Frontal cortex (tissue), 4 donors: ENCODE results near the gene TRAF1. TPM values are rescaled to one million over a fixed set of nuclear protein-coding genes. Genes with fewer than 3 reads are reported as not detected.

Experiments
- DNase-seq, 2 donors: peaks; one replicate each; pipeline ENCODE4 v3.0.0; 2012; ENCODE audit warnings: low spot score in 2 of 2
- FAIRE-seq: peaks from 2 replicates; lab custom pipeline; 2012; peaks lifted over from hg19 to GRCh38; lab: Jason Lieb, UNC
- total RNA-seq: library from RNA; depleted of rRNA; stranded (reverse); fragments of >200 nt; gene quantifications from one replicate; pipeline ENCODE4 v1.2.3, GENCODE V29; 2014
- donor health status: control.
- donor health status: control.
- donor health status: control.

Gene TRAF1
- total RNA-seq, 1 donor from 2014 or later, result 1.6 TPM

- DNase-seq (no peak), FAIRE-seq (no peak)
Observed at GRCh38 chr9:120942186-120943001, 15.8 kb upstream of the TRAF1 start.

GRCh38 chr9:120941046-120941770, 14.6 kb upstream of the TRAF1 start:
- no peak for DNase-seq
- no peak for FAIRE-seq

GRCh38 chr9:120940573-120940972, 14.0 kb upstream of the TRAF1 start:
- no peak for DNase-seq
- no peak for FAIRE-seq

- FAIRE-seq (no peak), DNase-seq (no peak)
Observed at GRCh38 chr9:120938851-120939250, 12.3 kb upstream of the TRAF1 start.

- FAIRE-seq (no peak), DNase-seq (no peak)
Observed at GRCh38 chr9:120937596-120937995, 11.0 kb upstream of the TRAF1 start.

GRCh38 chr9:120937127-120937526, 10.5 kb upstream of the TRAF1 start:
- DNase-seq (no peak), FAIRE-seq (no peak)

GRCh38 chr9:120936764-120937122, 10.1 kb upstream of the TRAF1 start:
- DNase-seq, result no peak
- no peak for FAIRE-seq

- peak; percentile 40 for FAIRE-seq
Observed at GRCh38 chr9:120936011-120936763, 9.6 kb upstream of the TRAF1 start.

GRCh38 chr9:120935383-120935857, 8.8 kb upstream of the TRAF1 start:
- DNase-seq, result peak in 1 of 2 donors; percentile 45
- FAIRE-seq, result no peak

More at GRCh38 chr9:120936011-120936763, 9.6 kb upstream of the TRAF1 start:
- peak; percentile 64 to 76 for DNase-seq

- no peak for FAIRE-seq
Observed at GRCh38 chr9:120934281-120934680, 7.7 kb upstream of the TRAF1 start.

GRCh38 chr9:120933310-120934055, 6.9 kb upstream of the TRAF1 start:
- DNase-seq (no peak), FAIRE-seq (no peak)

More at GRCh38 chr9:120934281-120934680, 7.7 kb upstream of the TRAF1 start:
- no peak for DNase-seq

- no peak for DNase-seq
- FAIRE-seq, result no peak
Observed at GRCh38 chr9:120932086-120932823, 5.7 kb upstream of the TRAF1 start.

GRCh38 chr9:120931231-120932085, 4.9 kb upstream of the TRAF1 start:
- FAIRE-seq, result no peak
- no peak for DNase-seq

- FAIRE-seq (no peak), DNase-seq (no peak)
Observed at GRCh38 chr9:120929229-120929791, 2.7 kb upstream of the TRAF1 start.

- FAIRE-seq (no peak), DNase-seq (peak; percentile 77 to 79)
Observed at GRCh38 chr9:120928483-120929228, 2.1 kb upstream of the TRAF1 start.

GRCh38 chr9:120928015-120928482, 1.5 kb upstream of the TRAF1 start:
- DNase-seq, result no peak
- no peak for FAIRE-seq
